AML-193 (cell line): ENCODE results near the gene VTI1A.

Experiments
- DNase-seq, 2 experiments: peaks; one replicate each; lab custom pipeline; 2025; lab: John Stamatoyannopoulos, UW

The VTI1A gene

GRCh38 chr10:112546474-112546873, 99.5 kb downstream of the VTI1A start:
- DNase-seq, result no peak

GRCh38 chr10:112548535-112549276, 101.7 kb downstream of the VTI1A start:
- DNase-seq, result no peak

GRCh38 chr10:112552593-112553110, 105.6 kb downstream of the VTI1A start:
- no peak for DNase-seq

- DNase-seq, result no peak
Measured at GRCh38 chr10:112553315-112553714, 106.3 kb downstream of the VTI1A start.

GRCh38 chr10:112554263-112554662, 107.2 kb downstream of the VTI1A start:
- no peak for DNase-seq

- DNase-seq, result no peak
Measured at GRCh38 chr10:112557197-112557596, 110.2 kb downstream of the VTI1A start.

- no peak for DNase-seq
Measured at GRCh38 chr10:112558476-112559142, 111.6 kb downstream of the VTI1A start.

- no peak for DNase-seq
Measured at GRCh38 chr10:112559349-112559748, 112.3 kb downstream of the VTI1A start.

GRCh38 chr10:112562122-112562521, 115.1 kb downstream of the VTI1A start:
- no peak for DNase-seq

- DNase-seq, result no peak
Measured at GRCh38 chr10:112562809-112563663, 116.0 kb downstream of the VTI1A start.

- no peak for DNase-seq
Measured at GRCh38 chr10:112564337-112564736, 117.3 kb downstream of the VTI1A start.

- DNase-seq, result peak; percentile 69 to 70
Measured at GRCh38 chr10:112565434-112566053, 118.5 kb downstream of the VTI1A start.

- DNase-seq, result no peak
Measured at GRCh38 chr10:112570585-112570984, 123.6 kb downstream of the VTI1A start.

- no peak for DNase-seq
Measured at GRCh38 chr10:112579578-112579977, 132.6 kb downstream of the VTI1A start.

GRCh38 chr10:112580267-112580666, 133.3 kb downstream of the VTI1A start:
- no peak for DNase-seq

- DNase-seq, result no peak
Measured at GRCh38 chr10:112581921-112582320, 134.9 kb downstream of the VTI1A start.

- no peak for DNase-seq
Measured at GRCh38 chr10:112583236-112583939, 136.4 kb downstream of the VTI1A start.

GRCh38 chr10:112584276-112584675, 137.3 kb downstream of the VTI1A start:
- no peak for DNase-seq

- no peak for DNase-seq
Measured at GRCh38 chr10:112585126-112585525, 138.1 kb downstream of the VTI1A start.

- no peak for DNase-seq
Measured at GRCh38 chr10:112585960-112586359, 138.9 kb downstream of the VTI1A start.

- DNase-seq, result no peak
Measured at GRCh38 chr10:112587729-112588128, 140.7 kb downstream of the VTI1A start.
